HEK293T (cell line): ENCODE data around the gene ALKBH5.

ENCODE experiments used
- BHLHE40 ChIP-seq: fragments of 450-650 bp; IDR thresholded peaks from 2 replicates; pipeline ENCODE4 v1.6.1; 2016; ENCODE audit warnings: mild to moderate bottlenecking, moderate library complexity, borderline replicate concordance
- ELF4 ChIP-seq: fragments of 450-650 bp; IDR thresholded peaks from 2 replicates; pipeline ENCODE4 v1.6.1; 2017; ENCODE audit warnings: antibody characterized with exemption
- HDGF ChIP-seq: fragments of 450-650 bp; IDR thresholded peaks from 2 replicates; pipeline ENCODE4 v1.6.1; 2017; ENCODE audit warnings: antibody characterized with exemption, borderline replicate concordance
- L3MBTL2 ChIP-seq: fragments of 450-650 bp; conservative IDR thresholded peaks from 2 replicates; pipeline ENCODE4 v1.6.1; 2016; ENCODE audit warnings: mild to moderate bottlenecking
- SP1 ChIP-seq: fragments of 450-650 bp; IDR thresholded peaks from 2 replicates; pipeline ENCODE4 v1.6.1; 2017
- ZNF384 ChIP-seq: fragments of 450-650 bp; IDR thresholded peaks from 2 replicates; pipeline ENCODE4 v1.6.1; 2016
- TF ChIP-seq, protein P1 (sequence below): fragments of 450-650 bp; IDR thresholded peaks from 2 replicates; pipeline ENCODE4 v1.6.1; 2016

GRCh38 chr17:18197535-18198194 is 14.0 kb downstream of the ALKBH5 start:
- no peak for TF ChIP-seq BHLHE40
- TF ChIP-seq ELF4, result no peak
- TF ChIP-seq, protein P1, sequence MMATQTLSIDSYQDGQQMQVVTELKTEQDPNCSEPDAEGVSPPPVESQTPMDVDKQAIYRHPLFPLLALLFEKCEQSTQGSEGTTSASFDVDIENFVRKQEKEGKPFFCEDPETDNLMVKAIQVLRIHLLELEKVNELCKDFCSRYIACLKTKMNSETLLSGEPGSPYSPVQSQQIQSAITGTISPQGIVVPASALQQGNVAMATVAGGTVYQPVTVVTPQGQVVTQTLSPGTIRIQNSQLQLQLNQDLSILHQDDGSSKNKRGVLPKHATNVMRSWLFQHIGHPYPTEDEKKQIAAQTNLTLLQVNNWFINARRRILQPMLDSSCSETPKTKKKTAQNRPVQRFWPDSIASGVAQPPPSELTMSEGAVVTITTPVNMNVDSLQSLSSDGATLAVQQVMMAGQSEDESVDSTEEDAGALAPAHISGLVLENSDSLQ, result no peak
- TF ChIP-seq L3MBTL2, result no peak
- no peak for TF ChIP-seq ZNF384
- no peak for TF ChIP-seq SP1
- no peak for TF ChIP-seq HDGF
